Measurements from ENCODE around the gene AMDHD2.

The AMDHD2 gene

GRCh38 chr16:2500430-2500917 is 19.7 kb upstream of the AMDHD2 start:
- no peak for DNase-seq

GRCh38 chr16:2500918-2501750 is 19.0 kb upstream of the AMDHD2 start:
- DNase-seq = no peak

GRCh38 chr16:2501946-2502895 is 17.9 kb upstream of the AMDHD2 start:
- DNase-seq = no peak

GRCh38 chr16:2505695-2506094 is 14.5 kb upstream of the AMDHD2 start:
- no peak for DNase-seq

GRCh38 chr16:2507052-2507659 is 13.0 kb upstream of the AMDHD2 start:
- peak; percentile 25 for DNase-seq

- DNase-seq = no peak
Measured at GRCh38 chr16:2507665-2508064, 12.5 kb upstream of the AMDHD2 start.

- DNase-seq = no peak
Measured at GRCh38 chr16:2508722-2509400, 11.3 kb upstream of the AMDHD2 start.

- DNase-seq = no peak
Measured at GRCh38 chr16:2511128-2511800, 8.9 kb upstream of the AMDHD2 start.

- DNase-seq = no peak
Measured at GRCh38 chr16:2511996-2512734, 8.0 kb upstream of the AMDHD2 start.

- no peak for DNase-seq
Measured at GRCh38 chr16:2512735-2513404, 7.3 kb upstream of the AMDHD2 start.

- DNase-seq = peak; percentile 85
Measured at GRCh38 chr16:2513405-2514332, 6.5 kb upstream of the AMDHD2 start, which contains the start of gene ATP6V0C. TSS of gene ATP6V0C (plus strand) at chr16:2513952. CDS start at chr16:2514104, 152 bp downstream.

- DNase-seq = no peak
Measured at GRCh38 chr16:2514333-2515179, 5.6 kb upstream of the AMDHD2 start.

- peak; percentile 37 for DNase-seq
Measured at GRCh38 chr16:2515180-2515851, 4.9 kb upstream of the AMDHD2 start.

GRCh38 chr16:2516391-2517240 is 3.6 kb upstream of the AMDHD2 start:
- DNase-seq = peak; percentile 82

GRCh38 chr16:2517954-2518605 is 2.1 kb upstream of the AMDHD2 start:
- no peak for DNase-seq

Data from GF-D8 (cell line).